Measurements from ENCODE around the gene UNC45A. TPM values are rescaled to one million over a fixed set of nuclear protein-coding genes. Genes with fewer than 3 reads are reported as not detected.

UNC45A gene
- total and polyA plus RNA-seq, 2 of the 13 experiments (the other 11 are each of a cell fraction or from before 2014, with no cell fraction given), result 33.8 to 39.7 TPM

- TF ChIP-seq PBX3 (CRISPR knock-in tag; IDR thresholded peaks at IDR 0.05; ENCODE audit: borderline replicate concordance), result no peak
- TF ChIP-seq TRAFD1 (CRISPR knock-in tag; IDR thresholded peaks at IDR 0.05; ENCODE audit: borderline replicate concordance), result no peak
- no peak for TF ChIP-seq TFAP4 (IDR thresholded peaks at IDR 0.05; ENCODE audit: borderline replicate concordance, low read depth)
- no peak for TF ChIP-seq ZNF577 (CRISPR knock-in tag; IDR thresholded peaks at IDR 0.05; ENCODE audit: borderline replicate concordance, low read depth)
- no peak for TF ChIP-seq ISX (CRISPR knock-in tag; conservative IDR thresholded peaks at IDR 0.05)
- TF ChIP-seq ZKSCAN5 (CRISPR knock-in tag; IDR thresholded peaks at IDR 0.05), result no peak
- TF ChIP-seq SKI (IDR thresholded peaks at IDR 0.05; ENCODE audit: partially characterized antibody), result no peak
- TF ChIP-seq POLR2A (IDR thresholded peaks at IDR 0.05; ENCODE audit: insufficient read depth in 1 of 2, low read depth in 2 of 2, low read length in 2 of 2), result no peak
- no peak for TF ChIP-seq ZNF784 (CRISPR knock-in tag; IDR thresholded peaks at IDR 0.05; ENCODE audit: borderline replicate concordance)
- no peak for TF ChIP-seq PRMT3 (CRISPR knock-in tag; IDR thresholded peaks at IDR 0.05; ENCODE audit: borderline replicate concordance, low read depth)
- no peak for TF ChIP-seq MTA3 (CRISPR knock-in tag; IDR thresholded peaks at IDR 0.05)
- TF ChIP-seq GATAD1 (CRISPR knock-in tag; IDR thresholded peaks at IDR 0.05), result 0 out of 2 replicates have a peak, but pooled peaks have one; percentile 31
Measured at GRCh38 chr15:90934256-90934948, 683 bp upstream of the UNC45A start (continued).

All from HepG2 (cell line).